Cerebellar cortex (tissue), 1 donor: ENCODE results near the gene COL18A1.

Experiments used
- DNase-seq: peaks from one replicate; pipeline ENCODE4 v3.0.0-alpha.2; 2015; ENCODE audit warnings: low spot score

The COL18A1 gene

GRCh38 chr21:45414396-45415187, 9.6 kb downstream of the COL18A1 start:
- no peak for DNase-seq

GRCh38 chr21:45415188-45415942, 10.4 kb downstream of the COL18A1 start:
- no peak for DNase-seq

GRCh38 chr21:45415943-45416611, 11.1 kb downstream of the COL18A1 start:
- DNase-seq = no peak

GRCh38 chr21:45416620-45417019, 11.7 kb downstream of the COL18A1 start:
- DNase-seq = no peak

DNA sequence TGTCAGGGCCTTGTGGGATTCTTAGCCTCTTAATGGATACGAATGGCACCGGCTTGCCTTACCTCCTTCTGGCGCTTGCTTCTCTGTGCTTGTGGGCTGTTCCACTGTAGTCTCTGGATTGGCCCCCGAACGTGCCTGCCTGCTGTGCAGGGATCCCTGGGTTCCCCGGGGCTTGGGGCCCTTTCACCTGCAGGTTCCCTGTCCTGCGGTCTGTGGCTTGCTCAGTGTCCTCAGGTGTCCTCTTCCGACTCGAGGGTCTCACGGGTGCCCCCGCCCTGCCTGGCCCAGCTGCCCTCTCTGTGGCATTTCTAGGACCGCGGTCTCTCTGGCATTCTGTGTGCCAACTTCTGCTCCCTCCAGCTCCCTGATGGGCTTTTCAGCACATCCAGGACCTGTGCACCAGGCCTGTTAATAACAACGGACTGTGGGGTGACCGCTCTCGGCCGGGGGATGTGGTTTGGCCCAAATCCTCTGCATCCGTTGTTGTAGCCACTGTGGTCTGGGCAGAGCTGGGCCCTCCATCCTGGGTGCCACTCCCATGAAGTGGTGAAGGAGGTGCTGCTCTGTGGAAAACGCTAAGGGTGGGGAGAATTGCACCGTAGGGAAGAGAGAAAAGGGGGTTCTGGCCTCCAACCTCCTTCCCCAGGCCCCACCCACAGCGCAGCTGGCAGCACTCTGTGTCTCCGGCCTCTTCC, 12.4 kb downstream of the COL18A1 start:
- no peak for DNase-seq

GRCh38 chr21:45417951-45418300, 13.0 kb downstream of the COL18A1 start:
- DNase-seq = no peak

- DNase-seq = no peak
These were observed 13.5 kb downstream of the COL18A1 start for GRCh38 chr21:45418301-45419071.

DNA sequence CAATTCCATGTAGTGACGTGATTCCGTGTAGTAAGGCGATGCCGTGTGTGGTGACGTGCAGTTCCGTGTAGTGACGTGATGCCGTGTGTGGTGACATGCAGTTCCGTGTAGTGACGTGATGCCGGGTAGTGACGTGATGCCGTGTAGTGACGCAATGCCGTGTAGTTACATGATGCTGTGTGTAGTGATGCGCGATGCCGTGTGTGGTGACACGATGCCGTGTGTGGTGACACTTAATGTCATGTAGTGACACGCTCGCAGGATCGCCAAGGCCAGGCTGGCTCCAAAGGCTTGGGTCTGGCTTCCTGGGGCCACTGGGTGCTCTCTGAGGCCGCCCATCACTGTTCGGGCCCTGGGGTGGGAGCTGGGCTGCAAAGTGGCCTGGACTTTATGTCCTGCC, 14.2 kb downstream of the COL18A1 start:
- DNase-seq = no peak

DNA sequence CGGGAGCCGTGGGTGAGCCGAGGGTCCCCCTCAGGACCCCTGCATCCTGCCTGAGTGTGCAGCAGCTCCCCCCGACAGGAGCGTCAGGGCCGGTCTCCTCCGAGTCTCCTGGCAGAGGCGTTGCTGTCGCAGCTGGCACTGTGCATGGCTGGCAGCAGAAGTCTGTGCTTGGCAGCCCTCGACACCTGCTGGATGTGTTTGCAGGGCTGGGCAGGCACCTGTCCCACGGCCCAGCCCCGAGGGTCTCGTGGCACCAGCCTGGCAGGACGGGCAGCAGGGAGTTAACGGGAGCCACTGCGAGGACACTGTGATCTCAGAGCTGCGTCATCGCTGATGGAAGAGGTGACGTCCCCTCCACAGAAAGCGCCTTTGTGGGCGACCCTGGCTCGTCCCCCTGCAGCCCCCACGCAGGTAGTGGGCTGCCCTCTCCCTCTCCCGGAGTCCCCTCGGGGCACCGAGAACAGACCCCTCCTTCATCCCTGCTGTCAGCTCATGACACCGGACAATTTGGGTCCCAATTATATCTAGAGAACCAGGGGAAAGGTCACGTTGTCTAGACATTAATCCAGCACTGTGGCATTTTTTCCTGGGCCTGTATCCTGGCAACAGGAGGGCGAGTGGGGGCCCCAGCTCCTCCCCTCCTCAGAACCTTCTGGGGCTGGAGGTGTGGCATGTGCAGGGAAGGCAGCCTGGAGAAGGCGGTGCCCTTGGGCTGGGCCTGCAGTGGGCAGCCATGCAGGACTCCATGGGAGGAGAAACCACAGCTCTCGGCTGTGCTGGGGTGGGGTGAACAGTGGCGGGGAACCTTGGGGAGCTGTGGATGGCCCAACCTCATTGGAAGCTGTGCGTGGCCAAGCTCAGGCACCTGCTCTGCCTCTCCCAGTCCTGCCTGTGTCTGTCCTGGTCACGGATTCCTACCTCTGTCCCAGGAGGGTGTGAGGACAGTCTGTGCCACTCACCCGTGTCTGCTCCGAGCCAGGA, 15.4 kb downstream of the COL18A1 start:
- peak; percentile 49 for DNase-seq

GRCh38 chr21:45421071-45421845, 16.3 kb downstream of the COL18A1 start:
- DNase-seq = peak; percentile 70

- DNase-seq = peak; percentile 24
These were observed 17.1 kb downstream of the COL18A1 start for GRCh38 chr21:45421846-45422775.

DNA sequence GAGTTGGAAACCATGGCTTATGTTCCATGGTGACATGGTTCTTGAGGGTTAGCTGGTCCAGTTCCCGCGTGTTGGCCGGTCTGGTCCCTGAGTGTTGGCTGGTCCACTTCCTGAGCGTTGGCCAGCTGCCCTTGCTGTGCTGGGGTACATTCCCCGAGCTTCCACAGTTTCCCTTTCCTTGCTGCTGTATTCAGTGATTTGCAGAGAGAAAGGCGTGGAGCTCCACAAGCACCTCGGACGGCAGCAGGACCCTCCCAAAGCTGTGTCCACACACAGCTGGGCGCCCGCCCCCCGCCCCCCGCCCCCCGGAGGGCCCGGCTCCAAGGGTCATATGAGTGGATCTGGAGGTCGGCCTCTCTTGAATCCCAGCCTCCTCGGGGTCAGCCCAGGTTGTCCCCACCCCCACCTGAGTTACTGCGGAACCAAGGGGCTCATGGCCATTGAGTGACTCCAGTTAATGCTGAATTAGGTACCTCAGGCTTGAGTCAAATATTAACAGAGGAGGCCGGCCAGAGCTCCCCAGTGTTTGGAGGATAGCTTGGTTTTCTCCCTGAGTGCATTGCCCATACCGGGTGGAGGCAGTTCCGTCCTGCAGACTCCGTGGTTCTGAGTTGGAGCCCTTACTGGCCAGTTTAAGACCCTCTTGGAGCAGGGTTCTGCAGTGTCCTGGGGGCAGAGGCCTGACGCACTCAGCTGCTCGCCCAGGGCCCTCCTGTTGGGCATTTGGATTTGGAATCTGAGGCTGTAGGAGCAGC, 18.4 kb downstream of the COL18A1 start:
- DNase-seq = no peak

DNA sequence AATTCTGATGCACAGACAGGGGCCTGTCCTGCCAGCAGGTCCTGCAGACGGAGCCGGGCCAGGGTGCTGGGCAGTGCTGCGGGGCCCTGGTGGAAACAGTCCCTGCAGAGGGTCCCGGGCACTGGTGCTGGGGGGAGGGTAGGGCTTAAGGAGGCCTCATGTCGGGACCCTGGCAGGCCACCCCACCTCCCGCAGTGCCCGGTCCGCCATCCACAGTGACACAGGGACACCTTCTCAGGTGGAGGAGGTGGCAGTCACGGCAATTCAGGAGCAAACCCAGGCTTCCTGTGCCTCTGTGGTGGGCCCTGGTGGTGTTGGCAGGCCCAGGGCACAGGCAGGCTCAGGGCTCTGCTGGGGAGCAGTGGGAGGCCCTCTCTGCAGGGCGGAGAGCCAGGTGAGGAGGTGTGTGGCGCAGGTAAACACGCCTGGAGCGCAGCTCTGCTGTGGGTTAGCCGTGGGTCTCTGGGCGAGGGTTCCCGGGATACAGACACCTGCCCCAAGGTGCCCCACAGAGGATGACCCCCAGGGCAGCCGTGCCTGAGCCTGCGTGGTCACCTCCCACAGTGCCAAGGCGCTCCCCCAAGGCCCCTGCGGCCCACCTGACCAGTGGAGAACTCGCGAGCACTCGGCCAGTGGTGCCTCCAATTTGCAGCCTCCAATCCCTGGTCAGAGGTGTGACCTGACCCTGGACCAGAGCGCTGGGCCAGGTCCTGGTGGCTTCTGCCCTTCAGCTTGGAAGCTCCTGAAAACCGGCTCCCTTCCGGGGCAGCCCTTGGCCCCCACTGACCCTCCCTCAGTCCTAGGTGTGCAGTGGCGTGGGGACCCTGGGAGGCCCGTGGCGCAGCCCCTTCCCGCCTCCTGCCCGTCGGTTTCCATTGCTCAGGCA, 19.2 kb downstream of the COL18A1 start:
- no peak for DNase-seq

- DNase-seq = no peak
These were observed 20.2 kb downstream of the COL18A1 start for GRCh38 chr21:45424854-45425795.
